ENCODE measurements around the gene PCBP4.

DNA sequence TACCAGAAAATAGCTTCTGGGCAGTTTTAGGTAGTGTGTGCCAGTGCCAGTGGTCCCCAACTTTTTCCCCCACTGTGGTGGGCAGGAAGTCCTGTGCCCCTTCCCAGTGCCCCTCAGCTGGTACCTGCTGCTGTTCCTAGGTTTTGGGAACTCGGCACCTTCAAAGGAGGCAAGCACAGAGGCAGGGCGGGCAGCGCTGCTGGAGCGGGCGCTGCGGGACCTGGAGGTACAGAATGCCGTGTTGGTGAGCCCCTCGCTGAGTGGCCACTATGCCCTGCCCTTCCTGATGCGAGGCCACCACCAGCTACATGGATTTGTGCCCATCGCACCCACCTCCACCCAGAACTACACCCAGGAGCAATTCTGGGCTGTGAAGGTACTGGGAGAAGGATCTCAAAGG lies 13.0 kb upstream of the PCBP4 start:
- no peak for TF ChIP-seq POLR2A (IDR thresholded peaks at IDR 0.05)
- TF ChIP-seq, protein P1, sequence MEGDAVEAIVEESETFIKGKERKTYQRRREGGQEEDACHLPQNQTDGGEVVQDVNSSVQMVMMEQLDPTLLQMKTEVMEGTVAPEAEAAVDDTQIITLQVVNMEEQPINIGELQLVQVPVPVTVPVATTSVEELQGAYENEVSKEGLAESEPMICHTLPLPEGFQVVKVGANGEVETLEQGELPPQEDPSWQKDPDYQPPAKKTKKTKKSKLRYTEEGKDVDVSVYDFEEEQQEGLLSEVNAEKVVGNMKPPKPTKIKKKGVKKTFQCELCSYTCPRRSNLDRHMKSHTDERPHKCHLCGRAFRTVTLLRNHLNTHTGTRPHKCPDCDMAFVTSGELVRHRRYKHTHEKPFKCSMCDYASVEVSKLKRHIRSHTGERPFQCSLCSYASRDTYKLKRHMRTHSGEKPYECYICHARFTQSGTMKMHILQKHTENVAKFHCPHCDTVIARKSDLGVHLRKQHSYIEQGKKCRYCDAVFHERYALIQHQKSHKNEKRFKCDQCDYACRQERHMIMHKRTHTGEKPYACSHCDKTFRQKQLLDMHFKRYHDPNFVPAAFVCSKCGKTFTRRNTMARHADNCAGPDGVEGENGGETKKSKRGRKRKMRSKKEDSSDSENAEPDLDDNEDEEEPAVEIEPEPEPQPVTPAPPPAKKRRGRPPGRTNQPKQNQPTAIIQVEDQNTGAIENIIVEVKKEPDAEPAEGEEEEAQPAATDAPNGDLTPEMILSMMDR (IDR thresholded peaks at IDR 0.05) = no peak

Data from adrenal gland (tissue), 5 donors.